Measurements from ENCODE around the gene SHMT2.

The SHMT2 gene

GRCh38 chr12:57203201-57203600 lies 26.3 kb upstream of the SHMT2 start:
- DNase-seq (ENCODE audit: low read depth): no peak
- no peak overlapping the region for H3K4me3 ChIP-seq (ENCODE audit: low read depth, low read length)
- TF ChIP-seq POLR2A (IDR thresholded peaks at IDR 0.05; ENCODE audit: extremely low read depth, insufficient read length) (no peak), CTCF (IDR thresholded peaks at IDR 0.05; ENCODE audit: low read depth, low read length) (no peak), MYC (IDR thresholded peaks at IDR 0.05; ENCODE audit: low read depth, low read length) (no peak), MAX (IDR thresholded peaks at IDR 0.05; ENCODE audit: low read depth, low read length) (no peak)

GRCh38 chr12:57203791-57204190 lies 25.7 kb upstream of the SHMT2 start:
- TF ChIP-seq POLR2A (IDR thresholded peaks at IDR 0.05; ENCODE audit: extremely low read depth, insufficient read length): no peak
- DNase-seq (ENCODE audit: low read depth): no peak
- H3K4me3 ChIP-seq (ENCODE audit: low read depth, low read length): no peak overlapping the region

- TF ChIP-seq MAX (IDR thresholded peaks at IDR 0.05; ENCODE audit: low read depth, low read length) (no peak), CTCF (IDR thresholded peaks at IDR 0.05; ENCODE audit: low read depth, low read length) (no peak), MYC (IDR thresholded peaks at IDR 0.05; ENCODE audit: low read depth, low read length) (no peak), POLR2A (IDR thresholded peaks at IDR 0.05; ENCODE audit: extremely low read depth, insufficient read length) (no peak)
- no peak overlapping the region for H3K4me3 ChIP-seq (ENCODE audit: low read depth, low read length)
- no peak for DNase-seq (ENCODE audit: low read depth)
Measured at GRCh38 chr12:57204454-57204853, 25.1 kb upstream of the SHMT2 start.

- DNase-seq (ENCODE audit: low read depth): no peak
- no peak for TF ChIP-seq POLR2A (IDR thresholded peaks at IDR 0.05; ENCODE audit: extremely low read depth, insufficient read length)
- no peak overlapping the region for H3K4me3 ChIP-seq (ENCODE audit: low read depth, low read length)
Measured at GRCh38 chr12:57205186-57205585, 24.3 kb upstream of the SHMT2 start.

- DNase-seq (ENCODE audit: low read depth): no peak
- TF ChIP-seq CTCF (IDR thresholded peaks at IDR 0.05; ENCODE audit: low read depth, low read length): no peak
- no peak for TF ChIP-seq MYC (IDR thresholded peaks at IDR 0.05; ENCODE audit: low read depth, low read length)
- TF ChIP-seq MAX (IDR thresholded peaks at IDR 0.05; ENCODE audit: low read depth, low read length): no peak
- no peak for TF ChIP-seq POLR2A (IDR thresholded peaks at IDR 0.05; ENCODE audit: extremely low read depth, insufficient read length)
- no peak overlapping the region for H3K4me3 ChIP-seq (ENCODE audit: low read depth, low read length)
Measured at GRCh38 chr12:57205931-57206330, 23.6 kb upstream of the SHMT2 start.

GRCh38 chr12:57207731-57208630 lies 21.5 kb upstream of the SHMT2 start:
- no peak for TF ChIP-seq MAX (IDR thresholded peaks at IDR 0.05; ENCODE audit: low read depth, low read length)
- no peak for DNase-seq (ENCODE audit: low read depth)

GRCh38 chr12:57208631-57209282 lies 20.8 kb upstream of the SHMT2 start:
- TF ChIP-seq CTCF (IDR thresholded peaks at IDR 0.05; ENCODE audit: low read depth, low read length) (no peak), MAX (IDR thresholded peaks at IDR 0.05; ENCODE audit: low read depth, low read length) (no peak), MYC (IDR thresholded peaks at IDR 0.05; ENCODE audit: low read depth, low read length) (no peak), POLR2A (IDR thresholded peaks at IDR 0.05; ENCODE audit: extremely low read depth, insufficient read length) (no peak)
- no peak overlapping the region for H3K4me3 ChIP-seq (ENCODE audit: low read depth, low read length)
- DNase-seq (ENCODE audit: low read depth): no peak

More at GRCh38 chr12:57207731-57208630, 21.5 kb upstream of the SHMT2 start:
- H3K4me3 ChIP-seq (ENCODE audit: low read depth, low read length): no peak overlapping the region

All from NB4 (cell line).